Kidney capillary endothelial cell (primary cell): Measurements from ENCODE around the gene ABCC1.
"Not testable (repeated sequence)": the region's sequence is repeated elsewhere in the genome, so short reads cannot be mapped to it uniquely, and the experiment has no call there.

Source experiments
- DNase-seq: peaks from one replicate; pipeline ENCODE4 v3.0.0-alpha.2; 2018; ENCODE audit warnings: low spot score

The ABCC1 gene

DNA sequence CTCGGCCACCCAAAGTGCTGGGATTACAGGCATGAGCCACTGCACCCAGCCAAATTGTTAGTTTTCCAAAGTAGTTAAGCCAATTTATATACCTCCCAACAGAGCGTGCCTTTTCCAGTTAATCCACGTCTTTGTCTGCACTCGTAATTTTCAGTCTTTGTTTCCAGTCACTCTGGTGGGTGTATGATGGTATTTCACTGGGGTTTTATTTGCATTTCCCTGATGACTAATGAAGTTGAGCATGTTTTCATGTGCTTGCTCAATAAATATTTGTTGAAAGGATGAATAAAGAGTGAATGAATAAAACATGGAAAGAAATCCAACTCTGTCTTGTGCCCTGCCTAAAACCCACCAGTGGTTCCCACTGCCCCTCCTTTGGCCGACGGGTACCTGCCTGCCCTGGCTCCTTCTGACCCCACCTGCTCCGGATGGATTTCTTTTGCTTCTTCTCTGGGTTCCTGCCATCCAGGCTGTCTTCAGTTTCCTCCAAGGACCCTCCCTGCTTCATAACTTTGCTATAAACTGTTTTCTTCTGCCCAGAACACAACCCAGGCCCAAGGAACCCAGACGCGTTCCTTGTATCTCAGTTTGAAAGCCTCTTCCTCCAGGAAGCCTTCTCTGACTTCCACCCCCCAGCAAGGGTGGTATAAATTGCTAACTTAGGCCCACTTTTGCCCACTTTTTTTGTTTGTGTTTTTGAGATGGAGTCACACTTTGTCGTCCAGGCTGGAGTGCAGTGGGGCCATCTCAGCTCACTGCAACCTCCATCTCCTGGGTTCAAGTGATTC lies 3.0 kb upstream of the ABCC1 start:
- DNase-seq, result no peak

DNA sequence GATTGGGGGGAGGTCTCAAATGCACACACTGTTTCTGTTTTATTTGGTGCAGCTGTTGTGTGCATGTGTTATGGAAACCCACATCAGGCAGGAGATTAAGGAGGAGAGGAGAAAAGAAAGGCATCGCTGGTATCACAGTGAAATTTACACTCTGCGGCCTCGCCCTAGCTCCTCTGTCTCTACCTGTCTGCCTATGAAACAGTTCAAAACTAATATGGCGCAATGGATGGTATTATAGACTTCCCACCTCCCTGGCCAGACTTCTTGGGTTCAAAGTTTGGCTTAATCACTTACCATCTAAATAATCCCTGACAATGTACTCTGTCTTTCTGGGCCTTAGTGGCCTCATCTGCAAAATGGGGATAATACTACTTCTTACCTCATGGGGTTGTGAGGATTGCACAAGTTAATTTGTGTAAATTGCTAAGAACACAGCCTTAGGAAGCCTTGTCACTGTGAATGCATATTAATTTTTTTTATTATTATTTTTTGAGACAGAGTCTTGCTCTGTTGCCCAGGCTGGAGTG lies 1.4 kb upstream of the ABCC1 start:
- DNase-seq, result no peak

DNA sequence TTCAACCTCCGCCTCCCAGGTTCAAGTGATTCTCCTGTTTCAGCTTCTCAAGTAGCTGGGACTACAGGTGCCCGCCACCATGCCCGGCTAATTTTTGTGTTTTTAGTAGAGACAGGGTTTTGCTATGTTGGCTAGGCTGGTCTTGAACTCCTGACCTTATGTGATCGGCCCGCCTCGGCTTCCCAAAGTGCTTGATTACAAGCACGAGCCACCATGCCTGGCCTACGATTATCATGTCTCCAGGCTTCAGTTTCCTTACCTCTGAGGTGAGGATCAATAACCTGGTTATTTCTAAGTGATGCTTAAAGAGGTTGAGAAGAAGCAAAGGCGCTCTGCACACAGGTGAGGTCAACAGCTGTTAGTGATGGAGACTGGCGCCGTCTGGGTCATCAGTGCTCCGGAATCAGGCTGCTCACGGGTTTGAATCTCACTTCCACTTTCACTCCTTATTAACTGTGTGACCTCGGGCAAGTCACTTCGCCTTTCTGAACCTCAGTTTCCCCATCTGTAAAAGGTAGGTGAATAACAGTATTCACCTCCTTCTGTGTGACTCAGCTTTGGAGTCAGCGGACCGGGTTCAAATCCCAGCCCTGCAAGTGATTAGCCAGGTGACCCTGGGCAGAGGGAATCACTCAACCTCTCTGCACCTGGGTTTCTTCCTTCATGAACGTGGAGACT lies 745 bp upstream of the ABCC1 start:
- no peak for DNase-seq

DNA sequence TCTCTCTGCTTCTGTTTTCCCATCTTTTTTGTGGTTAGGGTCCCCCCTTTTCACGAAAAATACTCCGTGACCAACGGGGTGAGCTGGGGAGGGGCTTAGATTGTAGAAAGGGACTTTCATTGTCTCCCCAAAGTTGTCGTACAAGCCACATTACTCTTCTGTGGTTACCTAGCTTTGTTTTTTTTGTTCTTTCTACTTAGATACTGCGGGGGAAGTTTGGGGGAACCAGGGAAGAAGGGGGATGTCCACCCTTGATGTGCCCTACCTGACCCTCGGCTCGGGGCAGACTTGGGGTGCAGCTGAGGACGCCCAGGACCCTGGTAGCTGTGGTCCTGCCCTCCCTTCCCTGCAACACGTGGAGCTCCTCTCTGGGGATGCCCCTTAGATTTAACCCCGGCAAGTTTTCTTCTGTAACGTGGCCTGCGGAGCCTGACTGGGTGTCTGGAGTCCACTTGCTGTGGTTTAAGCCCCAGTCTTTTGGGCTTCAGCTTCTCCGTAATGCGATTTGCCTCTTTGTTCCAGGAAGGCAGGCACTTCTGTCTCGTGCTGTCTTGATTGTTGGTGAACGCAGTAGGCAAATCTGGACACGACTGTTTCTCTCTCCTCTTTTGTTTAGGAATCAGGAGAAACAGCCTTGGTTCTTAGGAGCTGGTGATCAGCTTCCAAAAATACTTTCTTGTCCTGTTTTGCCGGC lies 892 bp downstream of the ABCC1 start:
- no peak for DNase-seq

DNA sequence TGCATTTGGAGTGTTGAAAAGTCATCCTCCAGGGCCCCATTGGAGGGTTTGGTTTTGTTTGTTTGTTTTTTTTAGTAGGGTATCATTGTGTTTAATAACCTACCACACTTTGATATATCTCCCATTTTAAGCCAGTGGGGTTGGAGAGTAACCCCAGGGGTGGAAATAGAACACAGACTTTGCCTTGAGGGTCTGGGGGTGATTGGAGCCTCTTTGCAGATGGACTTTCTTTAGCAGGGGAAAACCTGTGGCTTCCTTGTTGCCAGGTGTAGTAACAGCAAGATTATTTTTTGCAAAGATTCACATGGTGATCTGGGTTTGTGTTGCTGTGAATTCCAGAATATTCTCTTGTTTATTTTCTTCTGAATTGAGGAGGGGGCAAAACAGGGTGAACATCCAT lies 1.5 kb downstream of the ABCC1 start:
- DNase-seq, result no peak

DNA sequence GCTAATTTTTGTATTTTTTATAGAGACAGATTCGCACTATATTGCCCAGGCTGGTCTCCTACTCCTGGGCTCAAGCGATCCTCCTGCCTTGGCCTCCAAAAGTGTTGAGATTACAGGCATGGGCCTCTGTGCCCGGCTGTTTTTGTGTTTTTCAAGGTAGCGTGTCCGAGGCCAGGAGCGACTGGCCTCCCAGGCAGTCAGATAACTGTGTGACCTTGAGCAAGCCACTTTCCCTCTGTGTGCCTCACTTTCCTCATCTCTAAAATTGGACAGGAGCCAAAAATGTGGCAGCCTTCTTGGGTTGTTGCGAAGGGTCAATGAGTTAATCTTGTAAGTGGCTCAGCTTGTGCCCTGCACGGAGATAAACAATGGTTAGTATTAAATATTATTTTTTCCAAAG lies 2.4 kb downstream of the ABCC1 start:
- no peak for DNase-seq

DNA sequence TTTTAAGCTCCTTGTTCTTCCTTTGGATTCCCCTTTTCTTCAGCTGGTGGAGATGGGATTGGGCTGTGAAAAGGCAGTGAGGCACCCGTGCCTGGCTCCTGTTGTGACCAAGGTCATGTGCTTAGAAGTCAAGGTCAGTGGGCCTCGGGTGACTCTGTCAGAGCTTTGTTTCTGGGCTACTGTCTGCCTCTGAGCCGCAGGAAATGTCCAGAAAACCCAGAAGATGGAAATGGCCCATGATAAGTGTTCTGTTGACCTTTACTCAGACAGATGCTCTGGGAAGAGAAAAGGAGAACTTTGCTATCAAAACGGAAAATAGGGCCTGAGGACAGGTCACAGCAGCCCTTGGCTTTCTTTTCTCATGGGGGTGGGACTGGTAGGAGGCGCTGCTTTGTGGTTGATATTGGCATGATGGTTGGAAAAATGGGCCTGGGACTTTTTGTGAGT lies 2.9 kb downstream of the ABCC1 start:
- DNase-seq, result no peak

DNA sequence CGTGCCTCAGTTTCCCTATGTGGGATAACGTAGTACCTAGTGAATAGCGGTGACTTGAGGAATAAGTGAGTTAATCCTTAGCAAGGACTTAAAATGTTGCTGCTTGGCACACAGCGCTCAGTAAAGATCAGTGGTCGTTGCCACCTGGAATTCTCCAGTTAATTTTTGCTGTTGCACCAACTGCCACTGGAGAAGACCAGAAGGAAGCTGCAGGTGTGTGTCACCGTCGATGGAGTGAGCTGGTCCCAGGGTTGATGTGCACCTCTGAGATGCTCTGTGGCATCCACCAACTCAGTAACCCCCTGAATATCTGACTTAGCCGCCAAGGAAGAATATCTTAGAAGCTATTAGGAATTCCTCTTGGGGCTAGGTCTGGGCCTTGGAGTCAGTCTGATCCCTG lies 4.1 kb downstream of the ABCC1 start:
- no peak for DNase-seq

DNA sequence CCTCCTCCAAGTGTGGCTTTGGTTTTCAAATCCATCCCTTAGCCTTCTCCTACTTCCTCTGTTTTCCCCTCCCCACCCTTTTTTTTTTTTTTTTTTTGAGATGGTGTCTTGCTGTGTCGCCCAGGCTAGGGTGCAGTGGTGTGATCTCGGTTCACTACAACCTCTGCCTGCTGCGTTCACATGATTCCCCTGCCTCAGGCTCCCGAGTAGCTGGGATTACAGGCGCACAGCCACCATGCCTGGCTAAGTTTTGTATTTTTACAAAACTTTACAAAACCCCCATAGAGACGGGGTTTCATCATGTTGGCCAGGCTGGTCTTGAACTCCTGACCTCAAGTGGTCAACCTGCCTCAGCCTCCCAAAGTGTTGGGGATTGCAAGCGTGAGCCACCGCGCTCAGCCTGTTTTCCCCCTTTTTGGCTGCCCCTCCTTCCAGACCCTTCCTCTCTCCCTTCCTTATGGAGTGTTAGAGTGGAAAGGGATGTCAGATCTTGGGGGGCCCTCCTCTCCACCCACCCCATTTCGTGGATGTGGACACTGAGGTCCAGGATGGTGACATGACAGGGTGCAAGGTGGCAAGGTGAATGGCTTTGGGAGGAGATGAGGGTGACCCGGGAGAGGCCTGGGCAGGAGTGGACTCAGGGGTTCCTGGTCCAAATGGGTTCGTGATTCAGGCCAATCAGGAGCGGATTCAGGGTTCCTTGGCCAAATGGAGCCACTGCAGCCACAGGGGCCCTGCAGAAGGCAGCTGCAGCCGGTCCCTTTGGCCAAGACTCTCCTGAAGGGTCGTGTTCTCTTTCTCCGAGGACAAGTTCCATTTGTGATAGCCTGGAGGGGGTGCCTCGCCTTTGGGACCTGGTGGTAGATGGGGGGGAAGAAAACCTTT lies 4.8 kb downstream of the ABCC1 start:
- no peak for DNase-seq

DNA sequence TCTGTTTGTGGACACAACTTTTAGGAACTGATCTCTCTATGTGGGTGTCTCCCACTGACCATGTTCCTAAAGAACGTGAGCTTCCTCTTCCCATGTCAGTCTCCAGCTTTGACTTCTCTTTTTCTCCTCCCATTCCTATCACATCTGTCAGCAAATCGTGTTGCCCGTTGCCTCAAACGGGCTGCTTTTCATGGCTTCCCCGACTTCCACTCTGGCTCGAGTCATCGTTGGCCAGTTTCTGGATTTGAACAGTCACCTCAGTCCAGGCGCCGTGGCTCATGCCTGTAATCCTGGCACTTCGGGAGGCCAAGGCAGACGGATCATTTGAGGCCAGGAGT lies 5.4 kb downstream of the ABCC1 start:
- no peak for DNase-seq

DNA sequence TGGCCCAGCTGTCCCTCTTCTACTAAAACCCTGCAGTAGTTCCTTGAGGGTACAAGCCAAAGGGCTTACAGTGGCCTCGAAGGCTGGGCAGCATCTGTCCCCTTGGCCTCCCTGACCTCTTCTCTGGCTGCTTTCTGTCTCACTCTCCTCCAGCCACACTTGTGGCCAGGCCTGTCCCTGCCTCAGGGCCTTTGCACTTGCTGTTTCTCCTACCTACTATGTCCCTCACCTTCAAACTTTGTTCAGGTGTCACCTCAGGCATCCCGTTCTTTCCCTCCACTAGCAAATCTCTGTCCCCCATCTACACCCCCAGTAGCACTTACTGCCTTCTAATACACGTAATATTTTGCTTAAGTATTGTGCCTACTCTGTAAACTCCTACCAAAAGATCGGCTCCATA lies 6.0 kb downstream of the ABCC1 start:
- DNase-seq, result no peak

DNA sequence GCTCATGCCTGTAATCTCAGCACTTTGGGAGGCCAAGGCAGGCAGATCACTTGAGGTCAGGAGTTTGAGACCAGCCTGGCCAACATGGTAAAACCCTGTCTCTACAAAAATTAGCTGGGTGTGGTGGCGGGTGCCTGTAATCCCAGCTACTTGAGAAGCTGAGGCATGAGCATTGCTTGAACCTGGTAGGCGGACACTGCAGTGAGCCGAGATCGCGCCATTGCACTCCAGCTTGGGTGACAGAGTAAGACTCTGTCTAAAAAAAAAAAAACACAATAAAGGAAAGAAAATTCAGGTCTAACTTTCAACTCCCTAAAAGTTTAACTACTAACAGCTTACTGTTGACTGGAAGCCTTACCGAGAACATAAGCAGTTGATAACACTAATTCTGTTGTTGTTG lies 6.7 kb downstream of the ABCC1 start:
- not testable (repeated sequence) for DNase-seq

DNA sequence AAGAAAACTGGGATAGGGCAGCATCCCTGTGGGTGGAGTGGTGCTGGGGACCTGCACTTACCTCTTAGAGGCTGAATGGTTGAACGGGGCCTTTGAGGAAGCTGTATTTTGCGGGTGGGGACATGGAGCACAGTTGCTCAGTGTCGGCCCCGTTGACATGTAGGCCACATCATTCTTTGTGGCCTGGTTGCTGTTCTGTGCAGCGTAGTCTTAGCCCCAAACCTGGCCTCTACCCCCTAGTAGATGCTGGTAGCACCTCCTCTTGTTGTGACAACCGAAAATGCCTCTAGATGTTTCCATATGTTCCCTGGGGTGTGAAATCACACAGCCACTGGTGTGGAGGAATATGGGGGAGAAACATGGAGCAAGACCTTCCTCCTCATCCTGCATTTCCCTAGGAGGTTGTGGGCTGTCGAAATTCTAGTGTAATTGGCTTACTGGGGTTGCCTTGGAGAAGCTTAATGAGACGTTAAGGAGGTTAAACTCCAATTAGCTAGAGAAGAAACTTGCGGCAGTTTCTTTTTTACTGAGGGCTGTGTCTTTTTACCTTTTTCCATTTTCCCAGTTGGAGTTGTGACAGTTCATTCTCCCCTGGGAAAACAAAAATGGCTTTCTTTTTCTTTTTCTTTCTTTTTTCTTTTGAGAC lies 9.4 kb downstream of the ABCC1 start:
- DNase-seq, result no peak

DNA sequence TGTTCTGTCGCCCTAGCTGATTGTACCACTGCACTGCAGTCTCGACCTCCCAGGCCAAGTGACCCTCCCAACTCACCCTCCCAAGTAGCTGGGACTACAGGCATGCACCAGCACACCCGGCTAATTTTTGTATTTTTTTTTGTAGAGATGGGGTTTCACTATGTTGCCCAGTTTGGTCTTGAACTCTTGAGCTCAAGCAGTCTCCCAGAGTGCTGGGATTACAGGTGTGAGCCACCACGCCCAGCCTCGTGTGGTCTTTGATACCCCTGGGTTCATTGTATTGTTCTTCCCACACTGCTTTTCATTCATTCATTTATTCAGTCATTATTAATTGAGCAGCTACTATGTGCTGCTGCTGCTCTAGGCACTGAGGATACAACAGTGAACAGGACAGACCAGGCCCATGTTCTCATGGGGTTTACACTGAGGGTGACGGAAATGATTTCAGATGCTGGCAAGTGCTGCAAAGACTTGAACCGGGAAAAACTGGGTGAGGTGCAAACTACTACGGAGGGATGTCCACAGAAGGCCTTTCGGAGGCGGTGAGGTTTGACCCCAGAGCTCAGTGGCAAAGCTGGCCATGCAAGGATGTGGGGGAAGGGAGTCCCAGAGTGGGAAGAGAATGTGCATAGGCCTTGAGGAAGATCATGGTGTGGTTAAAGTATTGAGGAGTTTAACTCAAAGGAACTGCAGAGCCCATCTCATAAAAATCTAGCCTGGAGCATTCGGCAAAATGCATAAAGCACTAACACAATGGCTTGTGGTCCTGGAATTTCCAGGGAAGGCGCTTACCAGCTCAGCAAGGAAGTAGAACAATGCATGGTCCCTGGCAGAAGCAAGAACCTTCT lies 10.9 kb downstream of the ABCC1 start:
- peak; percentile 49 for DNase-seq

DNA sequence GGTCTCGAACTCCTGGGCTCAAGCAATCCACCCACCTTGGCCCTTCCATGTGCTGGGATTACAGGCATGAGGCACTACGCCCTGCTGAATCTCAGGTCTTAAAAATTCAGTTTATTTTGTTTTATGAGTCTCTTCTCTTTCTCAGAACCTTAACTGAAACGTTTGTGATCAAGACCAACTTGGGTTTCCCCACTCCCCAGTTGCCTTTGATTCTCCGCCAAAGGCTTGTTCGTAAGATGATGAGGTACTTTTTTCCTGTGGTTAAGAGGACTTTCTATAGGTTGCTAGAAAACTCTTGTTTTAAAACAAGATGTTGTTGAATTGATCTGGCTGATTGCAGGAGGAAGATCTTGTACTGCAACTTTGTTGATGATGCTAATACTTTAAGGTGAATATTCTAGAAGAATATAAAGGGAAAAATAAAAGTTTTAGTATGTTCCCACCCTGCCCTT lies 11.7 kb downstream of the ABCC1 start:
- no peak for DNase-seq

DNA sequence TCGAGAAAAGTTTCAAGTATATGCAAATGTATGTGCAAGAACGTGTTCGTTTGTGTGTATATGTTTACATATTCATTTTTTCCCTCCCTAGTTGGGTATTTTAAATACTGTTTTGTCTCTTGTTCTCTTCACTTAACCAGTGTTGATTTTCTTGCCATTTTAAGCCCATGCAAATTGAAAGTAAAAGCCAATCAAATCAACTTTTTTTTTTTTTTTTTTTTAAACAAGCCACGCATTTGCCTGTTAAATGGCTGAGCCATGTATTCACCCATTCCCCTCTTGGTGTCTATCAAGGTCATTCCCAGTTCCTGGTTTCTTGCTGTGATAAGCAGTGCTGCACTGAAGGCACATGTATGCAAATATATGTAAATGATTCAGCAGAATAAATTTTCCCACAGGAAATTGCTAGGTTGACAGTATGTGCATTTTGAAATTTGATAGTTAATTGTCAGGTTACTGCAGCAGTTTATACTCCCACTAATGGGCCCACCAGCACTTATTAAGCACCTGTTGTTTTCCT lies 12.2 kb downstream of the ABCC1 start:
- DNase-seq, result no peak

DNA sequence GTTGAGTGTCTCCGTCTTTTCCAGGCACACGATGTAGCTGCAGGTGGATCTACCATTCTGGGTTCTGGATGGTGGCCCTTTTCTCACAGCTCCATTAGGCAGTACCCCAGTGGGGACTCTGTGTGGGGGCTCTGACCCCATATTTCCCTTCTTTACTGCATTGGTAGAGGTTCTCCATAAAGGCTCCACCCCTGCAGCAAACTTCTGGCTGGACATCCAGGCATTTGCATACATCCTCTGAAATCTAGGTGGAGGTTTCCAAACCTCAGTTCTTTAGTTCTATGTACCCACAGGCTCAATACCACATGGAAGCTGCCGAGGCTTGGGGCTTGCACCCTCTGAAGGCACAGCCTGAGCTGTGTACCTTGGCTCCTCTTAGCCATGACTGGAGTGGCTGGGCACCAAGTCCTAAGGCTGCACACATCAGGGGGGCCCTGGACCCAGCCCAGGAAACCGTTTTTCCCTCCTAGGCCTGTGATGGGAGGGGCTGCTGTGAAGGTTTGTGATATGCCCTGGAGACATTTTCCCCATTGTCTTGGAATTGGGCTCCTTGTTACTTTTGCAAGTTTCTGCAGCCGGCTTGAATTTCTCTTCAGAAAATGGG lies 14.0 kb downstream of the ABCC1 start:
- DNase-seq, result no peak

DNA sequence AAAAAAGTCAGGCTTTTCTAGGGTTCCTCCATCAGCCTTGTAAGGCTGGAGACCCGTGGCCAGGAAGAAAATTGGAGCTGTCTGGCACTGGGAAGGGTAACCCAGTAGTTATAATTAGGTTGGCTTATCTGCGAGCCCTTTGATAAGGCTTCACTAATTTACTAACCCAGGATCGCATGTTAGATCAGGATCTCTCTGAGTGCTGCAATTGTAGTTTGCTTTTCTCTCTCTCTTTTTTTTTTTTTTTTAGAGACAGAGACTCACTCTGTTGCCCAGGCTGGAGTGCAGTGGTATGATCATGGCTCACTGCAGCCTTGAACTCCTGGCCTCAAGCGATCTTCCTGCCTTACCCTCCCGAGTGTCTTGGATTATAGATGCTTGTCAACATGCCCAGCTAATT lies 17.0 kb downstream of the ABCC1 start:
- DNase-seq, result no peak

DNA sequence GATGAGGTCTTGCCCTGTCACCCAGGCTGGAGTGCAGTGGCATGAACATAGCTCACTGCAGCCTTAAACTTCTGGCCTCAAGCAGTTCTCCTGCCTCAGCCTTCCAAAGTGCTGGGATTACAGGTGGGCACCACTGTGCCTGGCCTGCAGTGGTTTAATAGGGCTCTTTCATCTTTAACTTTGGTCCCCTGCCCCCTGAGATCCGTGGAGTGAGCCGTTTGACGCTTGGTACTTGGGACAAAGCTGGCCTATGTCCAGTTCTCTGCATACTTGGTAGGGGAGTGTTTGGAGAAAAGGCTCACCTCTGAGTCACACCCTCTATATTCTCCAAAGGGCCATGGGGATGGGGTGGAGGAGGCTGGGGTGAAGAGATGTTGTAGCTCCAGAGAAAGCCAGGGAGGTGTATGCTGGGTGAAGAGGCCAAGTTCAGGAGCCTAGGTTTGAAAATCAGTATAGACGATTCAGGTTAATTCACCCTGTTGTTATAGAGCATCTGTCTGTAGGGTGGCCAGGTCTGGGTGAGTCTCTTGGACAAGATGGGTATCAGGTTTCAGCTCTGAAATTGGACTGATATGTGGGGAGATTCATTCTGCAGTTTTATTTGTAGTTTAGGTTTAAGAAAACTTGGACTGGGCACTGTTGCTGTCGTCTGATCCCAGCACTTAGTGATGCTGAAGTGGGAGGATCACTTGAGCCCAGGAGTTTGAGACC lies 17.6 kb downstream of the ABCC1 start:
- no peak for DNase-seq
